ENCODE measurements around the gene KCP.

DNA sequence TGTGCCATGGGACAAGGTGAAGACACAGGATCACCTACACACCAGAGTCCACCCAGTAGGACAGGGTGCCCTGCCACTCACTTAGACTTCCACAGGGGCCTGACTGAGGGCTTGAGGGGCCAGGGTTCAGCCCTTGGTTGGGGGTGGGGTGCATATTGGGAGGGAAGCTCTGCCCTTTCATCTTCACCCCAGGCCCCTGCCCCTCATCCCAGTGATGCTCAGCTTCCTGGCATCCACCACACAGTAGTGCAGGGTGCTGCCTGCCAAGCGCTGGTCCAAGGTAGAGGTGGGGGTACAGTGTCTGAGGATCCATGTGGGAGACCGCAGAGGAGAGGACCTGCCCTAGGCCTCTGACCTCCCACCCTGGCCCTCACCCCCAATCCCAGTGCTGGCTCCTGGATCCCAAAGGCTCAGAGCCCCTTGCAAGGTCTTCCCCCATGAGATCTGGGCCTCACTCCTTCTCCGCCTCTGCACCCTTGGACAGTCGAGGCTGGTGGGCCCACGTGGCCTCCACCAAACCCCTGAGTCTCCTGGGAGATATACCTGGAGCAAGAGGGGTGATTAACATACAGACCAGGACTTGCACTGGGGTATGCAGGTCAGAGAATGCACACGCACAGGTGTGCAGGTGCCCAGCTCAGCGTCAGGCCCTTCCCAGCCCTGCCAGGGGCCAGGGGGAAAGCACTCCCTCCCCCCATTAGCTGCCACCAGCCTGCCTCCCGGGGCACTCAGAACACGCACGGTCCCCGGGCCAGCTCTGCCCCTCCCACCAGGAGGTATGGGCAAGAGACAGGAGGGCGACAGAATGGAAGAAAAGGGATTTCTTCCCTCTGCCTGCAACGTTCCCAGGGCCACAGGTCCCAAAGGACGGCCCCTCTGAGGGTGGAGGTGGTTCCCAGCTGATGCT is 18.6 kb upstream of the KCP start:
- TF ChIP-seq, protein P1, sequence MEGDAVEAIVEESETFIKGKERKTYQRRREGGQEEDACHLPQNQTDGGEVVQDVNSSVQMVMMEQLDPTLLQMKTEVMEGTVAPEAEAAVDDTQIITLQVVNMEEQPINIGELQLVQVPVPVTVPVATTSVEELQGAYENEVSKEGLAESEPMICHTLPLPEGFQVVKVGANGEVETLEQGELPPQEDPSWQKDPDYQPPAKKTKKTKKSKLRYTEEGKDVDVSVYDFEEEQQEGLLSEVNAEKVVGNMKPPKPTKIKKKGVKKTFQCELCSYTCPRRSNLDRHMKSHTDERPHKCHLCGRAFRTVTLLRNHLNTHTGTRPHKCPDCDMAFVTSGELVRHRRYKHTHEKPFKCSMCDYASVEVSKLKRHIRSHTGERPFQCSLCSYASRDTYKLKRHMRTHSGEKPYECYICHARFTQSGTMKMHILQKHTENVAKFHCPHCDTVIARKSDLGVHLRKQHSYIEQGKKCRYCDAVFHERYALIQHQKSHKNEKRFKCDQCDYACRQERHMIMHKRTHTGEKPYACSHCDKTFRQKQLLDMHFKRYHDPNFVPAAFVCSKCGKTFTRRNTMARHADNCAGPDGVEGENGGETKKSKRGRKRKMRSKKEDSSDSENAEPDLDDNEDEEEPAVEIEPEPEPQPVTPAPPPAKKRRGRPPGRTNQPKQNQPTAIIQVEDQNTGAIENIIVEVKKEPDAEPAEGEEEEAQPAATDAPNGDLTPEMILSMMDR (IDR thresholded peaks at IDR 0.05; ENCODE audit: low read length), result no peak
- TF ChIP-seq EZH2 (optimal IDR thresholded peaks at IDR 0.05; ENCODE audit: low read depth, low read length) (no peak), EZH2phosphoT487 (IDR thresholded peaks at IDR 0.05; ENCODE audit: low read length) (no peak)

Data from MM.1S (cell line).